IMR-90 (cell line): Measurements from ENCODE around the gene MAGEF1. TPM values are rescaled to one million over a fixed set of nuclear protein-coding genes. Genes with fewer than 3 reads are reported as not detected.

Experiments
- ATAC-seq: fragments of 200-7000 bp; cut with Tn5 transposase; 2 replicates; pipeline ENCODE4 v1.9.1; 2020; ENCODE audit warnings: low read depth, mild to moderate bottlenecking, moderate library complexity
- BruUV-seq: library from RNA; stranded (reverse); fragments of 400-500 nt; replicated peaks from 2 replicates; lab custom pipeline; 2021; lab: Mats Ljungman, UMichigan
- CTCF ChIA-PET: fragments of 300-600 bp; formaldehyde crosslinking; extraction: SDS; loops from one replicate; lab custom pipeline; 2021; ENCODE audit warnings: antibody characterized with exemption; lab: Yijun Ruan, JAX
- POLR2A ChIA-PET: fragments of 300-600 bp; sonication (Branson Sonifier 250); formaldehyde crosslinking; loops from one replicate; lab custom pipeline; 2022; ENCODE audit warnings: antibody characterized with exemption; ENCODE audit not compliant: unreplicated experiment; lab: Charles Lee
- DNase-seq: peaks from one replicate; pipeline ENCODE4 v3.0.0; 2013
- H2AFZ ChIP-seq: replicated peaks from 2 replicates; pipeline ENCODE3; 2013; ENCODE audit warnings: low read length, mild to moderate bottlenecking; ENCODE audit not compliant: poor library complexity
- H2AK5ac ChIP-seq: 2 replicates; pipeline ENCODE4 v1.6.1; 2013; ENCODE audit warnings: low read depth, low read length, inconsistent platforms
- H2AK9ac ChIP-seq: replicated peaks from 2 replicates; pipeline ENCODE3; 2013; ENCODE audit warnings: mild to moderate bottlenecking, low read depth, low read length, moderate library complexity; ENCODE audit not compliant: poor library complexity
- H2BK120ac ChIP-seq: 2 replicates; pipeline ENCODE4 v1.6.1; 2013; ENCODE audit warnings: low read depth, low read length, inconsistent platforms
- H2BK15ac ChIP-seq: 3 replicates; pipeline ENCODE4 v1.6.1; 2013; ENCODE audit warnings: low read depth, low read length, inconsistent platforms
- H2BK20ac ChIP-seq: 2 replicates; pipeline ENCODE4 v1.6.1; 2013; ENCODE audit warnings: low read depth, mild to moderate bottlenecking, inconsistent platforms, low read length, moderate library complexity
- H2BK5ac ChIP-seq: 2 replicates; pipeline ENCODE4 v1.6.1; 2013; ENCODE audit warnings: mild to moderate bottlenecking, low read depth, low read length, inconsistent platforms; ENCODE audit not compliant: poor library complexity, severe bottlenecking
- H3K14ac ChIP-seq: replicated peaks from 2 replicates; pipeline ENCODE4 v1.6.1; 2013; ENCODE audit warnings: low read depth, low read length, inconsistent platforms
- H3K18ac ChIP-seq: 2 replicates; pipeline ENCODE4 v1.6.1; 2013; ENCODE audit warnings: low read depth, low read length, control low read depth
- H3K23ac ChIP-seq: 2 replicates; pipeline ENCODE4 v1.6.1; 2013; ENCODE audit warnings: low read depth, low read length, inconsistent platforms
- H3K27ac ChIP-seq: 2 replicates; pipeline ENCODE4 v1.5.1; 2013; ENCODE audit warnings: mild to moderate bottlenecking, control low read depth, low read length; ENCODE audit not compliant: insufficient read depth
- H3K27me3 ChIP-seq: 2 replicates; pipeline ENCODE4 v1.6.1; 2013; ENCODE audit warnings: low read length; ENCODE audit not compliant: control insufficient read depth, insufficient read depth
- H3K36me3 ChIP-seq: 2 replicates; pipeline ENCODE4 v1.6.1; 2013; ENCODE audit warnings: low read length, mixed read lengths; ENCODE audit not compliant: control insufficient read depth, insufficient read depth
- H3K4ac ChIP-seq: 2 replicates; pipeline ENCODE4 v1.6.1; 2013; ENCODE audit warnings: low read depth, low read length, inconsistent platforms
- H3K4me1 ChIP-seq: 2 replicates; pipeline ENCODE4 v1.6.1; 2013; ENCODE audit warnings: low read length, mixed read lengths; ENCODE audit not compliant: control insufficient read depth, insufficient read depth
- H3K4me2 ChIP-seq: 2 replicates; pipeline ENCODE4 v1.6.1; 2013; ENCODE audit warnings: low read depth, mild to moderate bottlenecking, control low read depth, low read length, moderate library complexity
- H3K4me3 ChIP-seq: 2 replicates; pipeline ENCODE4 v1.5.1; 2013; ENCODE audit warnings: low read depth, mild to moderate bottlenecking, control low read depth, low read length, moderate library complexity; ENCODE audit not compliant: insufficient read depth
- H3K56ac ChIP-seq: 2 replicates; pipeline ENCODE4 v1.6.1; 2013; ENCODE audit warnings: low read length, inconsistent platforms; ENCODE audit not compliant: insufficient read depth; ENCODE audit errors: extremely low read depth
- H3K79me1 ChIP-seq, 2 experiments: 2 replicates each; pipeline ENCODE4 v1.6.1; 2013; ENCODE audit warnings: low read length in 2 of 2, inconsistent platforms in 1 of 2, low read depth in 1 of 2
- H3K9ac ChIP-seq: 2 replicates; pipeline ENCODE4 v1.6.1; 2013; ENCODE audit warnings: low read depth, low read length, control low read depth
- H3K9me1 ChIP-seq: 2 replicates; pipeline ENCODE4 v1.6.1; 2013; ENCODE audit warnings: low read length, inconsistent platforms; ENCODE audit not compliant: insufficient read depth
- H3K9me3 ChIP-seq: 2 replicates; pipeline ENCODE4 v1.6.1; 2013; ENCODE audit warnings: low read length; ENCODE audit not compliant: control insufficient read depth, insufficient read depth
- H4K20me1 ChIP-seq: 2 replicates; pipeline ENCODE4 v1.6.1; 2013; ENCODE audit warnings: low read length, inconsistent platforms; ENCODE audit not compliant: insufficient read depth
- H4K5ac ChIP-seq: 2 replicates; pipeline ENCODE4 v1.6.1; 2013; ENCODE audit warnings: mild to moderate bottlenecking, low read depth, low read length, control low read depth
- H4K8ac ChIP-seq, 2 experiments: 2 replicates each; pipeline ENCODE4 v1.6.1; 2013; ENCODE audit warnings: low read depth in 2 of 2, low read length in 2 of 2, control low read depth in 1 of 2, inconsistent platforms in 1 of 2
- H4K91ac ChIP-seq: 2 replicates; pipeline ENCODE4 v1.6.1; 2013; ENCODE audit warnings: low read depth, low read length, inconsistent platforms; ENCODE audit not compliant: insufficient read depth
- BHLHE40 ChIP-seq: fragments of 150-350 bp; IDR thresholded peaks from 2 replicates; pipeline ENCODE4 v1.6.1; 2016; ENCODE audit warnings: mild to moderate bottlenecking, low read depth, low read length
- CHD1 ChIP-seq: IDR thresholded peaks from 2 replicates; pipeline ENCODE4 v1.6.1; 2012; ENCODE audit warnings: low read depth, low read length, improper control_type of control experiment
- MAZ ChIP-seq: IDR thresholded peaks from 2 replicates; pipeline ENCODE4 v1.6.1; 2012; ENCODE audit warnings: low read depth, mild to moderate bottlenecking, low read length, improper control_type of control experiment, moderate library complexity, borderline replicate concordance
- MXI1 ChIP-seq: IDR thresholded peaks from 2 replicates; pipeline ENCODE4 v1.6.1; 2012; ENCODE audit warnings: low read depth, mild to moderate bottlenecking, low read length, moderate library complexity, borderline replicate concordance
- NFE2L2 ChIP-seq: fragments of 150-350 bp; IDR thresholded peaks from 2 replicates; pipeline ENCODE4 v1.6.1; 2016; ENCODE audit warnings: low read depth, mild to moderate bottlenecking, low read length
- RAD21 ChIP-seq: IDR thresholded peaks from 2 replicates; pipeline ENCODE4 v1.6.1; 2012; ENCODE audit warnings: low read length, improper control_type of control experiment
- RCOR1 ChIP-seq: IDR thresholded peaks from 2 replicates; pipeline ENCODE4 v1.6.1; 2012; ENCODE audit warnings: mild to moderate bottlenecking, low read length, improper control_type of control experiment; ENCODE audit not compliant: insufficient replicate concordance
- RFX5 ChIP-seq: IDR thresholded peaks from 2 replicates; pipeline ENCODE4 v1.8.0; 2012; ENCODE audit warnings: low read depth, mild to moderate bottlenecking, low read length, moderate library complexity
- WGBS, 2 experiments: methylation state at CpG; one replicate each; pipeline versions ENCODE4 v1.1.5 to v1.1.7; 2013; ENCODE audit warnings: missing lambda C conversion rate in 2 of 2; ENCODE audit not compliant: insufficient read length in 1 of 2; ENCODE audit errors: extremely low coverage in 2 of 2; 5-methylcytosine and 5-hydroxymethylcytosine counted together
- dilution Hi-C: fragments of 300-500 bp; cut with HindIII; formaldehyde crosslinking; loops from one replicate; pipeline ENCODE4 v1.14.3; 2018; ENCODE audit warnings: low sequenced_read_pairs; ENCODE audit not compliant: unreplicated experiment
- in situ Hi-C: fragments of 300-500 bp; cut with MboI; formaldehyde crosslinking; loops from 3 replicates; pipeline ENCODE4 v1.14.3; 2019; ENCODE audit warnings: low sequenced_read_pairs, inconsistent platforms, mixed read lengths
- intact Hi-C: fragments of 100-400 bp; cut with micrococcal nuclease; formaldehyde crosslinking; loops from 2 replicates; pipeline ENCODE4 v1.10.0; 2022
- polyA plus RNA-seq, 3 experiments: library from polyadenylated mRNA; depleted of rRNA; stranded (reverse); fragments of >200 nt; gene quantifications; 2 replicates each; pipeline ENCODE4 v1.2.3, GENCODE V29; 2012; ENCODE audit warnings: low replicate concordance in 1 of 3
- total RNA-seq: library from RNA; depleted of rRNA; stranded (reverse); fragments of >200 nt; gene quantifications from 2 replicates; pipeline ENCODE4 v1.2.3, GENCODE V29; 2012
- TF ChIP-seq, protein P1 (sequence below): fragments of 150-350 bp; IDR thresholded peaks from 2 replicates; pipeline ENCODE4 v1.6.1; 2017; ENCODE audit warnings: mild to moderate bottlenecking, antibody characterized with exemption, low read length, low read depth
- TF ChIP-seq, protein P2 (sequence below): conservative IDR thresholded peaks from 2 replicates; pipeline ENCODE4 v1.5.1; 2012; ENCODE audit warnings: mild to moderate bottlenecking, low read depth, low read length, improper control_type of control experiment

Gene MAGEF1
- total and polyA plus RNA-seq, 2 of the 4 experiments (the other 2 are of a cell fraction) = 10.6 to 19.4 TPM

DNA sequence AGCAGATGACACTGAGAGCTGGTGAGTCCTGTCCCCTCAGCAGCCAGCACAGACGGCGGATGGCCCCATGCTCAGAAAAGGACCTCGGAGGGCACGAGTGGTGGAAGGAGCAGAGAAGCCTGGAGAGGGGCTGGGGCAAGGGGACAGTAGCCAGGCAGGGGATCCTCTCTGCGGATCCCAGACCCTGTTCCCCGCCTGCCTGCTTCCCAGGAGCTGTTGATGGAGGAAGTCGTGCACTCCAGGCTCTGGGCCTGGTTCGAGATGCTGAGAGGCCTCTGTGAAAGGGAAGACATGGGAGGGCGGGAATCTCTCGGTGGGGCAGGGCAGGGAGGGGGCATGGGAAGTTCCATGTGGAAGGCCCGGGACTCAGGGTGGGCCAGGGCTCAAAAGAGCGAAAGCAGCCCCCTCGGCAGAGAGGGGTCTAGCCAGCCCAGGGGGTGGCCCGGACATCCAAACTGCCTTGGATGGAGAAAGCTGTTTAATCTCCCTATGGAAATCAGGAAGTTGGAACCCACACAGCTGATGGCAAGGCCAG, 47.9 kb upstream of the MAGEF1 start:
- Histone ChIP-seq H4K20me1 (no peaks in the 10 kb centered on the region), H2AK9ac (peak overlapping the region; percentile 51), H3K27me3 (no peaks in the 10 kb centered on the region), H3K4me2 (no peak overlapping the region), H3K79me1 (no peaks in the 10 kb centered on the region), H2BK5ac (peak overlapping the region; percentile 75), H3K27ac (peak overlapping the region; percentile 96; the same call in 1 of the 2 replicates), H2AK5ac (peak overlapping the region; percentile 85), H2BK15ac (peak overlapping the region; percentile 71; the same call in 1 of the 3 replicates), H2BK20ac (peak overlapping the region; percentile 96), H4K5ac (peak overlapping the region; percentile 94), H2BK120ac (peak overlapping the region; percentile 95), H3K9ac (peak overlapping the region; percentile 11; the same call in 1 of the 2 replicates), H2AFZ (peak overlapping the region; percentile 40), H3K56ac (no peak overlapping the region), H3K4me1 (peaks cover 43% of the 10 kb centered on the region), H3K36me3 (no peaks in the 10 kb centered on the region), H3K9me1 (peaks cover 29% of the 10 kb centered on the region), H3K23ac (peak overlapping the region; percentile 66; the same call in 1 of the 2 replicates), H3K4me3 (no peak overlapping the region), H3K9me3 (no peaks in the 10 kb centered on the region), H4K91ac (peak overlapping the region; percentile 94), H3K14ac (peak overlapping the region; percentile 81), H4K8ac (peak overlapping the region; percentile 72 to 88; a peak in 3 of 4 replicates), H3K18ac (peak overlapping the region; percentile 90), H3K4ac (peak overlapping the region; percentile 96)
- in situ Hi-C loops = no loop called here
- BruUV-seq = no TSS peak
- ChIA-PET CTCF (no interaction called here), POLR2A (no interaction called here)
- 64% methylated on average over 7 of the region's 14 CpGs; no CpG with 5 or more reads in 1 of the 2 experiments for WGBS, 2 experiments
- intact Hi-C loops = loop anchor here (5.0 kb wide), 1 partner anchor 47 kb away; the partner anchor contains the start of gene MAGEF1
- dilution Hi-C loops = no loop called here
- ATAC-seq (no peak), DNase-seq (no peak)
- TF ChIP-seq, protein P1, sequence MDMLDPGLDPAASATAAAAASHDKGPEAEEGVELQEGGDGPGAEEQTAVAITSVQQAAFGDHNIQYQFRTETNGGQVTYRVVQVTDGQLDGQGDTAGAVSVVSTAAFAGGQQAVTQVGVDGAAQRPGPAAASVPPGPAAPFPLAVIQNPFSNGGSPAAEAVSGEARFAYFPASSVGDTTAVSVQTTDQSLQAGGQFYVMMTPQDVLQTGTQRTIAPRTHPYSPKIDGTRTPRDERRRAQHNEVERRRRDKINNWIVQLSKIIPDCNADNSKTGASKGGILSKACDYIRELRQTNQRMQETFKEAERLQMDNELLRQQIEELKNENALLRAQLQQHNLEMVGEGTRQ = no peak
- TF ChIP-seq RCOR1 (no peak), MXI1 (no peak), CHD1 (no peak), MAZ (no peak), RFX5 (no peak), NFE2L2 (no peak), RAD21 (no peak), BHLHE40 (no peak)
- TF ChIP-seq, protein P2, sequence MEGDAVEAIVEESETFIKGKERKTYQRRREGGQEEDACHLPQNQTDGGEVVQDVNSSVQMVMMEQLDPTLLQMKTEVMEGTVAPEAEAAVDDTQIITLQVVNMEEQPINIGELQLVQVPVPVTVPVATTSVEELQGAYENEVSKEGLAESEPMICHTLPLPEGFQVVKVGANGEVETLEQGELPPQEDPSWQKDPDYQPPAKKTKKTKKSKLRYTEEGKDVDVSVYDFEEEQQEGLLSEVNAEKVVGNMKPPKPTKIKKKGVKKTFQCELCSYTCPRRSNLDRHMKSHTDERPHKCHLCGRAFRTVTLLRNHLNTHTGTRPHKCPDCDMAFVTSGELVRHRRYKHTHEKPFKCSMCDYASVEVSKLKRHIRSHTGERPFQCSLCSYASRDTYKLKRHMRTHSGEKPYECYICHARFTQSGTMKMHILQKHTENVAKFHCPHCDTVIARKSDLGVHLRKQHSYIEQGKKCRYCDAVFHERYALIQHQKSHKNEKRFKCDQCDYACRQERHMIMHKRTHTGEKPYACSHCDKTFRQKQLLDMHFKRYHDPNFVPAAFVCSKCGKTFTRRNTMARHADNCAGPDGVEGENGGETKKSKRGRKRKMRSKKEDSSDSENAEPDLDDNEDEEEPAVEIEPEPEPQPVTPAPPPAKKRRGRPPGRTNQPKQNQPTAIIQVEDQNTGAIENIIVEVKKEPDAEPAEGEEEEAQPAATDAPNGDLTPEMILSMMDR = no peak
